HG03066 (cell line): ENCODE measurements around the gene STX3.
A peak's percentile ranks its signal among the peaks of the same experiment; 100 is the strongest.
"Not testable (repeated sequence)": the region's sequence is repeated elsewhere in the genome, so short reads cannot be mapped to it uniquely, and the experiment has no call there.

Experiments
- ATAC-seq: cut with Tn5 transposase; IDR thresholded peaks from one replicate; pipeline ENCODE4 v1.9.1; 2021; ENCODE audit warnings: low read depth; ENCODE audit not compliant: unreplicated experiment

STX3 gene

GRCh38 chr11:59785818-59786217 lies 30.6 kb downstream of the STX3 start:
- no peak for ATAC-seq

GRCh38 chr11:59787255-59787588 lies 32.0 kb downstream of the STX3 start:
- no peak for ATAC-seq

GRCh38 chr11:59787816-59788215 lies 32.6 kb downstream of the STX3 start:
- ATAC-seq, result no peak

GRCh38 chr11:59791639-59792038 lies 36.5 kb downstream of the STX3 start:
- no peak for ATAC-seq

GRCh38 chr11:59792507-59792906 lies 37.3 kb downstream of the STX3 start:
- no peak for ATAC-seq

- ATAC-seq, result no peak
Observed at GRCh38 chr11:59794417-59794816, 39.2 kb downstream of the STX3 start.

- ATAC-seq, result no peak
Observed at GRCh38 chr11:59800390-59801025, 45.3 kb downstream of the STX3 start.

GRCh38 chr11:59801160-59801706 lies 46.1 kb downstream of the STX3 start:
- no peak for ATAC-seq

- ATAC-seq, result no peak
Observed at GRCh38 chr11:59801981-59802638, 46.9 kb downstream of the STX3 start.

- ATAC-seq, result no peak
Observed at GRCh38 chr11:59802639-59803176, 47.5 kb downstream of the STX3 start.

- ATAC-seq, result no peak
Observed at GRCh38 chr11:59804061-59804460, 48.9 kb downstream of the STX3 start.

GRCh38 chr11:59807047-59807610 lies 52.0 kb downstream of the STX3 start:
- ATAC-seq, result no peak

GRCh38 chr11:59810189-59810910 lies 55.2 kb downstream of the STX3 start, which contains the start of gene MRPL16:
MRPL16 (minus strand) TSS chr11:59810778; CDS start chr11:59810658, 120 bp downstream.
- peak; percentile 96 for ATAC-seq

GRCh38 chr11:59810911-59811259 lies 55.7 kb downstream of the STX3 start:
- no peak for ATAC-seq

- ATAC-seq, result no peak
Observed at GRCh38 chr11:59812220-59812619, 57.0 kb downstream of the STX3 start.

GRCh38 chr11:59813364-59813763 lies 58.2 kb downstream of the STX3 start:
- no peak for ATAC-seq

GRCh38 chr11:59814021-59814420 lies 58.8 kb downstream of the STX3 start:
- ATAC-seq, result no peak

- ATAC-seq, result no peak
Observed at GRCh38 chr11:59815754-59816153, 60.6 kb downstream of the STX3 start.

GRCh38 chr11:59816434-59816833 lies 61.3 kb downstream of the STX3 start:
- ATAC-seq, result not testable (repeated sequence)

GRCh38 chr11:59818572-59818971 lies 63.4 kb downstream of the STX3 start:
- ATAC-seq, result no peak

GRCh38 chr11:59822989-59823566 lies 67.9 kb downstream of the STX3 start:
- peak; percentile 90 for ATAC-seq
